ENCODE results near the gene GPC3.

The GPC3 gene

GRCh38 chrX:133916984-133917722 lies 68.2 kb downstream of the GPC3 start:
- no peak for TF ChIP-seq EP300 (IDR thresholded peaks at IDR 0.05; ENCODE audit: borderline replicate concordance)
- no peak for TF ChIP-seq RAD21 (IDR thresholded peaks at IDR 0.05; ENCODE audit: low read depth)
- no peak for TF ChIP-seq EGR1 (IDR thresholded peaks at IDR 0.05)
- no peak for TF ChIP-seq REST (IDR thresholded peaks at IDR 0.05; ENCODE audit: low read depth)
- TF ChIP-seq TAF1 (IDR thresholded peaks at IDR 0.05; ENCODE audit: low read depth) = no peak
- no peak for TF ChIP-seq MAX (IDR thresholded peaks at IDR 0.05)
- TF ChIP-seq YY1 (IDR thresholded peaks at IDR 0.05; ENCODE audit: low read depth) = no peak
- TF ChIP-seq CEBPB (IDR thresholded peaks at IDR 0.05) = no peak
- no peak for TF ChIP-seq ZBTB7A (IDR thresholded peaks at IDR 0.05; ENCODE audit: low read depth)
- TF ChIP-seq FOXM1 (IDR thresholded peaks at IDR 0.05; ENCODE audit: borderline replicate concordance, low read depth) = no peak
- no peak for TF ChIP-seq TEAD4 (IDR thresholded peaks at IDR 0.05)
- no peak for TF ChIP-seq USF1 (IDR thresholded peaks at IDR 0.05)
- TF ChIP-seq CREB1 (IDR thresholded peaks at IDR 0.05; ENCODE audit: low read depth) = no peak
- no peak for TF ChIP-seq TCF12 (IDR thresholded peaks at IDR 0.05; ENCODE audit: low read depth)
- no peak for TF ChIP-seq NFIC (IDR thresholded peaks at IDR 0.05)

- TF ChIP-seq YY1 (IDR thresholded peaks at IDR 0.05; ENCODE audit: low read depth) (no peak), NFIC (IDR thresholded peaks at IDR 0.05) (no peak), TCF12 (IDR thresholded peaks at IDR 0.05; ENCODE audit: low read depth) (no peak), TAF1 (IDR thresholded peaks at IDR 0.05; ENCODE audit: low read depth) (no peak), REST (IDR thresholded peaks at IDR 0.05; ENCODE audit: low read depth) (no peak), EP300 (IDR thresholded peaks at IDR 0.05; ENCODE audit: borderline replicate concordance) (no peak), CEBPB (IDR thresholded peaks at IDR 0.05) (no peak), TEAD4 (IDR thresholded peaks at IDR 0.05) (no peak), ZBTB7A (IDR thresholded peaks at IDR 0.05; ENCODE audit: low read depth) (no peak), CREB1 (IDR thresholded peaks at IDR 0.05; ENCODE audit: low read depth) (no peak), MAX (IDR thresholded peaks at IDR 0.05) (no peak), EGR1 (IDR thresholded peaks at IDR 0.05) (no peak), FOXM1 (IDR thresholded peaks at IDR 0.05; ENCODE audit: borderline replicate concordance, low read depth) (no peak), USF1 (IDR thresholded peaks at IDR 0.05) (no peak), RAD21 (IDR thresholded peaks at IDR 0.05; ENCODE audit: low read depth) (no peak)
These were observed 71.6 kb downstream of the GPC3 start for GRCh38 chrX:133913658-133914388.

GRCh38 chrX:133913009-133913408 lies 72.4 kb downstream of the GPC3 start:
- TF ChIP-seq TCF12 (IDR thresholded peaks at IDR 0.05; ENCODE audit: low read depth) = no peak
- no peak for TF ChIP-seq TAF1 (IDR thresholded peaks at IDR 0.05; ENCODE audit: low read depth)
- TF ChIP-seq CEBPB (IDR thresholded peaks at IDR 0.05) = no peak
- no peak for TF ChIP-seq USF1 (IDR thresholded peaks at IDR 0.05)
- no peak for TF ChIP-seq REST (IDR thresholded peaks at IDR 0.05; ENCODE audit: low read depth)
- TF ChIP-seq TEAD4 (IDR thresholded peaks at IDR 0.05) = no peak
- no peak for TF ChIP-seq MAX (IDR thresholded peaks at IDR 0.05)
- TF ChIP-seq EGR1 (IDR thresholded peaks at IDR 0.05) = no peak
- TF ChIP-seq YY1 (IDR thresholded peaks at IDR 0.05; ENCODE audit: low read depth) = no peak
- TF ChIP-seq FOXM1 (IDR thresholded peaks at IDR 0.05; ENCODE audit: borderline replicate concordance, low read depth) = no peak
- TF ChIP-seq ZBTB7A (IDR thresholded peaks at IDR 0.05; ENCODE audit: low read depth) = no peak
- no peak for TF ChIP-seq RAD21 (IDR thresholded peaks at IDR 0.05; ENCODE audit: low read depth)
- no peak for TF ChIP-seq NFIC (IDR thresholded peaks at IDR 0.05)
- TF ChIP-seq EP300 (IDR thresholded peaks at IDR 0.05; ENCODE audit: borderline replicate concordance) = no peak
- TF ChIP-seq CREB1 (IDR thresholded peaks at IDR 0.05; ENCODE audit: low read depth) = no peak

Measured in Ishikawa (cell line).